Effector memory CD4-positive, alpha-beta T cell (primary cell): ENCODE data around the gene CRB2.
A peak's percentile ranks its signal among the peaks of the same experiment; 100 is the strongest.

Experiments
- DNase-seq, 3 donors: peaks; one replicate each; pipeline ENCODE4 v3.0.0-alpha.2; 2020
- H3K27ac ChIP-seq: 2 replicates; pipeline ENCODE4 v1.7.0; 2013; ENCODE audit warnings: mild to moderate bottlenecking, low read length, moderate library complexity; ENCODE audit not compliant: insufficient read depth, poor library complexity, severe bottlenecking
- H3K27me3 ChIP-seq: replicated peaks from 2 replicates; pipeline ENCODE4 v1.7.0; 2013; ENCODE audit warnings: mild to moderate bottlenecking, low read length; ENCODE audit not compliant: insufficient read depth, control insufficient read depth, poor library complexity, severe bottlenecking
- H3K36me3 ChIP-seq: 2 replicates; pipeline ENCODE4 v1.7.0; 2013; ENCODE audit warnings: mild to moderate bottlenecking, low read length, moderate library complexity; ENCODE audit not compliant: control insufficient read depth, insufficient read depth
- H3K4me1 ChIP-seq: 2 replicates; pipeline ENCODE4 v1.7.0; 2013; ENCODE audit warnings: low read length, mild to moderate bottlenecking; ENCODE audit not compliant: control insufficient read depth, insufficient read depth, poor library complexity, severe bottlenecking
- H3K4me3 ChIP-seq: 2 replicates; pipeline ENCODE4 v1.7.0; 2013; ENCODE audit warnings: low read length, low read depth, mild to moderate bottlenecking; ENCODE audit not compliant: insufficient read depth, poor library complexity, severe bottlenecking
- H3K9me3 ChIP-seq: 2 replicates; pipeline ENCODE4 v1.7.0; 2013; ENCODE audit warnings: mild to moderate bottlenecking, low read length, moderate library complexity; ENCODE audit not compliant: control insufficient read depth

CRB2 gene

DNA sequence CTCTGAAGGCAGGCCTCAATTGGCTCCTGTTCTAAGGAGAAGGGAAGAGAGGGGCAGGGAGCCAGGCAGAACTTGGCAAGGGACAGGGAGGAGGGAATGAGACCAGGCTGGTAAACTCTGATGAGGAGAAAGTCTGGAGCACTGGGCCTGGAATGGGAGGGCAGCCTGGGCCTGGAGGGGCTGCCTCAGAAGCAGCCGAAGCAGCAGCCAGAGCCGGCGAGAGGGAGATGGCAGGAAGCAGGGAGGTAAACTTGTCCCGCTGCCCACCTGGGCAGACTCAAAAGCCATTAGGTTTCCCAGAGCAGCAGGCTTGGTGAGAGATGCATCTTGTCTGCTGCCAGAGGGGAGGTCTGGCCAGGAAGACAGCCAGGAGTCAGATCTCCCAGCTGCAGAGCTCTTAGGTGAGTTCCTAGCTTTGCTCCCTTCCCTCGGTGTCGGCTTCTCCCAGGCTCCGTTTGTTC, 37.0 kb upstream of the CRB2 start:
- no peaks in the 10 kb centered on the region for H3K27me3 ChIP-seq
- H3K4me1 ChIP-seq: peaks cover 26% of the 10 kb centered on the region
- H3K4me3 ChIP-seq: no peak overlapping the region
- H3K27ac ChIP-seq: no peak overlapping the region
- no peaks in the 10 kb centered on the region for H3K9me3 ChIP-seq
- DNase-seq: no peak
- H3K36me3 ChIP-seq: no peaks in the 10 kb centered on the region

DNA sequence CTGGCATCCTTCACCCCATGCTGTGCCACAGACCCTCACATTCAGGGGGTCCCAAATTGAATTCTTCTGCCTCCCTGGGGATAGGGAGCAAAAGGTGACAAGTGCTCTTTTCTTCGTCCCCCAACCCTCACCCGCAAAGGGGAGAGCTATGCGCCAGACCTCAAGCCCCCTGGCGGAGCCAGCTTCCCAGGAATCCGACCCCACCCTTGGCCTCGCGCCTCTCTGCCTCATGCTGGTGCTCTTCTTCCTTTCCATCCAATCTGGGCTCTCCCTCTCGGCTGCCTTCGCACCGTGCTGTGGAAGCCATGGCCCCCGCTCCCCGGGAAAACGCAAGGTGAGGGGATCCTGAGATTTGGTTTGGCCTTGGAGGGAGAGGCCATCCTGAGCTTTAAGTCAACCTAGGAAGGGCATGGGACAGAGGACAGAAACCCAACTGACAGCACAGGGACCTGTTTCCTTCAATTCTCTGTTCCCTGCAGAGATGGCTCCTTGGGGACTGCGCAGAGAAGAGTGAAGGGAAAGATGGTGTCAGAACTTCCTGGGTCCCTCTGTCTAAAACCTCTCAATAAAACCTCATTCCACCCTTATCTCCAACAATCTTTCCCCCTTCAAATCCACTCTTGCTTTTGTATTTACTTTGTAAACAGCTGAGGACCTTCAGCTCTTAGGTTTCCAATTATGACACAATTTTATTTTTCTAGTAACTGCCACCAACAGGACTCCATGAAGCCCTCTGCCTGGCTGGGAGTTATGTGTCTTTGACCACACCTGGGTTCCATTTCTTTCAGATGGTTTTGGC, 36.3 kb upstream of the CRB2 start:
- peaks cover 26% of the 10 kb centered on the region for H3K4me1 ChIP-seq
- DNase-seq: no peak

GRCh38 chr9:123320814-123321213, 35.2 kb upstream of the CRB2 start:
- no peak overlapping the region for H3K4me3 ChIP-seq

More for the DNA sequence above, 36.3 kb upstream of the CRB2 start:
- no peak overlapping the region for H3K27ac ChIP-seq
- H3K9me3 ChIP-seq: no peaks in the 10 kb centered on the region
- H3K27me3 ChIP-seq: no peaks in the 10 kb centered on the region
- no peaks in the 10 kb centered on the region for H3K36me3 ChIP-seq
- no peak overlapping the region for H3K4me3 ChIP-seq

DNA sequence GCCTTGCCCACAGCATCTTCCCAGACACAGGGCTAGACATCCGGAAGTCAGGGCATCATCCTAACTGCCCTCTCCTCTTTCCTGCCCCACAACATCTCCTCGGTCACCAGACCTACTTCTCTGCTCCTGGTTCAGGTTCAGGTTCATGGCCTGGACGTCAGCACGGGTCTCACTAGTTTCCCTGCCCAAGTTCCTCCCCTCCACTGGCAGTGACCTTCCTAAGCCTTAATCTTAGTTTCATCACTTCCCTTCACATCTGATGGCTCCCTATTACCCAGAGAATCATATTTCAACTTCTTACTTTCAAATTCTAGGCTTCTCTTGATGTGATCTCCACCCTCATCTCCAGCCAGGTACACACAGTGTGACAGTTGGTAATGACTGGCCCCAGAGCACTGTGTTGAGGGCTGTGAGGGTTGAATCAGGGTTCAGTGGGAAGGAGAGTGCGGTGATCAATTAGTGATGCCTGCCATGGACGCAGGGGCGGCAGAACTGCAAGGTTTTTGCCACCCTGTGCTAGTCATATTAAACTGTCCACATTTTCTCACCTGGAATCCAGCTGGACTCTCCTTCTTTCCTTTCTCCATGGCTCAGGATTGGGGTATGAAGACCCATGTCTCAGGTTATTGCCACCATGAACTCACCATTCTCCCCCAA, 34.3 kb upstream of the CRB2 start:
- DNase-seq: no peak
- H3K4me1 ChIP-seq: peaks cover 26% of the 10 kb centered on the region
- H3K9me3 ChIP-seq: no peaks in the 10 kb centered on the region
- peak overlapping the region; percentile 50 for H3K27ac ChIP-seq
- no peaks in the 10 kb centered on the region for H3K36me3 ChIP-seq
- no peak overlapping the region for H3K4me3 ChIP-seq
- no peaks in the 10 kb centered on the region for H3K27me3 ChIP-seq

More at GRCh38 chr9:123320814-123321213, 35.2 kb upstream of the CRB2 start:
- H3K9me3 ChIP-seq: no peaks in the 10 kb centered on the region
- H3K27ac ChIP-seq: no peak overlapping the region
- no peaks in the 10 kb centered on the region for H3K36me3 ChIP-seq
- no peaks in the 10 kb centered on the region for H3K27me3 ChIP-seq
- no peak for DNase-seq
- peaks cover 26% of the 10 kb centered on the region for H3K4me1 ChIP-seq

GRCh38 chr9:123322273-123323195, 33.5 kb upstream of the CRB2 start:
- H3K27ac ChIP-seq: peak overlapping the region; percentile 50
- H3K36me3 ChIP-seq: no peaks in the 10 kb centered on the region
- peak overlapping the region; percentile 9 for H3K4me3 ChIP-seq
- H3K9me3 ChIP-seq: no peaks in the 10 kb centered on the region
- H3K4me1 ChIP-seq: peaks cover 26% of the 10 kb centered on the region
- H3K27me3 ChIP-seq: no peaks in the 10 kb centered on the region
- DNase-seq: peak in 2 of 3 donors; percentile 25 to 47

DNA sequence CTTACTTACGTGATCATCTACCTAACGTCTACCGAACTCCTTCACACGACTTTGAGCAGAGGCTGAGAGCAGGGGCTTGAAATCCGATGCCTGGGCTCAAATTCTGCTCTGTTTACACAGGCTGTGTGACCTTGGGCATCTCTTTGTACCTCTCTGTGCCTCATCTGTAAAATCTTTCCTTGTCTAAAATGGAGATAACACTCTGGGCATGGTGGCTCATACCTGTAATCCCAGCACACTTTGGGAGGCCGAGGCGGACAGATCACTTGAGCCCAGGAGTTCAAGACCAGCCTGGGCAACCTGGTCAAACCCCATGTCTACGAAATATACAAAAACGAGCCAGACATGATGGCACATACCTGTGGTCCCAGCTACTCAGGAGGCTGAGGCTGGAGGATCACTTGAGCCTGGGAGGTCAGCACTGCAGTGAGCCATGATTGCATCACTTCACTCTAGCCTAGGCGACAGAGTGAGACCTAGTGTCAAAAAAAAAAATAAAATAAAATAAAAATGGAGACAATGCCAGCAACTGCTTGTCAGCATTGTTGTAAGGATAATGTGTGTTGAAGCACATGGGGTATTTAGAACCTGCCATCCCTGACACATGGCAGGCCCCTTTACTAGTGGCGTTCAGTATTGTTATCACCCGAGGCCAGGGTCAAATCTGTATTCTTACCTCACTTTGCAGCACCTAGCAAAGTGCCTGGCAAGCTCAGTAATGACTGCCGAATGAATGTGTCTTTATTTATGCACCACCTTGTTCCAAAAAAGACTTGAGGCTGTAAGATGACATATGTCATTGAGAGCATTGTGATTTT, 32.6 kb upstream of the CRB2 start:
- Histone ChIP-seq H3K9me3 (no peaks in the 10 kb centered on the region), H3K36me3 (no peaks in the 10 kb centered on the region), H3K4me3 (peak overlapping the region; percentile 9), H3K27ac (peak overlapping the region; percentile 50), H3K27me3 (no peaks in the 10 kb centered on the region), H3K4me1 (peaks cover 26% of the 10 kb centered on the region)
- DNase-seq: no peak

- H3K4me3 ChIP-seq: no peak overlapping the region
- no peak overlapping the region for H3K27ac ChIP-seq
- no peaks in the 10 kb centered on the region for H3K36me3 ChIP-seq
- H3K4me1 ChIP-seq: peaks cover 26% of the 10 kb centered on the region
- no peak for DNase-seq
- no peaks in the 10 kb centered on the region for H3K9me3 ChIP-seq
- no peaks in the 10 kb centered on the region for H3K27me3 ChIP-seq
Observed at GRCh38 chr9:123324767-123325183, 31.2 kb upstream of the CRB2 start.

DNA sequence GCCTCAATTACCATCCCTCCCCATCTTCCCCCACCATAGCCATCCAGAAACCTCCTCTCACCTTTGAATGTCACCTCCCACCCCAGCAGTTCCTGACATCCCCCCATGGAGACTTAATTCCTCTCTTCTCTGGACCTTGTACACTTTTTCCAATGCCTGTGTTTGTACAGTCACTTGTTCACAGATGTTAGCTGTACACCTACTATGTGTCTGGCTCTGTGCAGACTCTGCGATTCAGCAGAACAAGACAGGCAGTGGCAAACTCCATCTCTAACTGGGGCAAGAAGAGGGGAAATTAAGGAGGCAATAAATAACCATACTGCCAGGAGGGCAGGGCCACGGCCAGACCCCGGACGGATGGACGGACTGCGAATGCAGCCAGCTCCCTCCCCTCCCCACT, 29.8 kb upstream of the CRB2 start:
- Histone ChIP-seq H3K4me3 (no peak overlapping the region), H3K27me3 (no peaks in the 10 kb centered on the region), H3K27ac (no peak overlapping the region), H3K9me3 (no peaks in the 10 kb centered on the region), H3K4me1 (peaks cover 26% of the 10 kb centered on the region), H3K36me3 (no peaks in the 10 kb centered on the region)
- DNase-seq: no peak

GRCh38 chr9:123326662-123327093, 29.3 kb upstream of the CRB2 start:
- H3K4me1 ChIP-seq: peaks cover 22% of the 10 kb centered on the region
- no peak for DNase-seq

More at GRCh38 chr9:123326662-123327093, 29.3 kb upstream of the CRB2 start:
- Histone ChIP-seq H3K36me3 (no peaks in the 10 kb centered on the region), H3K27ac (no peak overlapping the region), H3K9me3 (no peaks in the 10 kb centered on the region), H3K4me3 (no peak overlapping the region), H3K27me3 (no peaks in the 10 kb centered on the region)
